Chondrocyte (in vitro differentiated cells): ENCODE data around the gene PTPRG. TPM values are rescaled to one million over a fixed set of nuclear protein-coding genes. Genes with fewer than 3 reads are reported as not detected.

Source experiments
- DNase-seq: peaks from one replicate; pipeline ENCODE4 v3.0.0; 2021; ENCODE audit warnings: mixed read lengths, low spot score
- H3K27ac Mint-ChIP-seq: one replicate; pipeline ENCODE4 v1.8.0; 2021; ENCODE audit warnings: mild to moderate bottlenecking, moderate library complexity, mixed read lengths; ENCODE audit not compliant: unreplicated experiment
- H3K27me3 Mint-ChIP-seq: 2 replicates; pipeline ENCODE4 v1.8.0; 2021; ENCODE audit warnings: low read depth, mixed read lengths
- H3K36me3 Mint-ChIP-seq: 2 replicates; pipeline ENCODE4 v1.8.0; 2021; ENCODE audit warnings: low read depth, mixed read lengths
- H3K4me1 Mint-ChIP-seq: 2 replicates; pipeline ENCODE4 v1.8.0; 2021; ENCODE audit warnings: low read depth, mild to moderate bottlenecking, mixed read lengths
- H3K4me3 Mint-ChIP-seq: one replicate; pipeline ENCODE4 v1.8.0; 2021; ENCODE audit warnings: mild to moderate bottlenecking, moderate library complexity, mixed read lengths; ENCODE audit not compliant: unreplicated experiment
- H3K9me3 Mint-ChIP-seq: 2 replicates; pipeline ENCODE4 v1.8.0; 2021; ENCODE audit warnings: low read depth, mixed read lengths
- CTCF ChIP-seq: fragments of 200-600 bp; sonication (generic); IDR thresholded peaks from 2 replicates; pipeline ENCODE4 v1.5.0; 2021; ENCODE audit warnings: antibody characterized with exemption, mild to moderate bottlenecking, moderate library complexity
- total RNA-seq: library from RNA; stranded (reverse); gene quantifications from 3 replicates; pipeline ENCODE4 v1.2.1, GENCODE V29; 2021

The PTPRG gene
- total RNA-seq, 1 donor from 2014 or later, result 45.5 TPM

GRCh38 chr3:61725851-61726333 lies 164.5 kb downstream of the PTPRG start:
- H3K4me1 Mint-ChIP-seq, result peaks cover 18% of the 10 kb centered on the region
- no peak for DNase-seq
- no peak for TF ChIP-seq CTCF
- no peaks in the 10 kb centered on the region for H3K36me3 Mint-ChIP-seq
- H3K27me3 Mint-ChIP-seq, result no peaks in the 10 kb centered on the region
- H3K4me3 Mint-ChIP-seq, result no peak overlapping the region
- no peaks in the 10 kb centered on the region for H3K9me3 Mint-ChIP-seq
- peak overlapping the region; percentile 49 for H3K27ac Mint-ChIP-seq

GRCh38 chr3:61727435-61727834 lies 166.1 kb downstream of the PTPRG start:
- no peak for TF ChIP-seq CTCF
- H3K4me1 Mint-ChIP-seq, result peaks cover 15% of the 10 kb centered on the region
- no peaks in the 10 kb centered on the region for H3K27me3 Mint-ChIP-seq
- no peak overlapping the region for H3K4me3 Mint-ChIP-seq
- H3K9me3 Mint-ChIP-seq, result no peaks in the 10 kb centered on the region
- DNase-seq, result no peak
- H3K27ac Mint-ChIP-seq, result no peak overlapping the region
- H3K36me3 Mint-ChIP-seq, result no peaks in the 10 kb centered on the region

- DNase-seq, result no peak
- Mint-ChIP-seq H3K9me3 (no peaks in the 10 kb centered on the region), H3K4me1 (peaks cover 13% of the 10 kb centered on the region), H3K27ac (no peak overlapping the region), H3K27me3 (no peaks in the 10 kb centered on the region), H3K36me3 (no peaks in the 10 kb centered on the region), H3K4me3 (no peak overlapping the region)
- no peak for TF ChIP-seq CTCF
These were observed 167.8 kb downstream of the PTPRG start for GRCh38 chr3:61729038-61729634.

- Mint-ChIP-seq H3K4me1 (peaks cover 13% of the 10 kb centered on the region), H3K36me3 (no peaks in the 10 kb centered on the region), H3K27me3 (no peaks in the 10 kb centered on the region), H3K4me3 (no peak overlapping the region), H3K27ac (no peak overlapping the region), H3K9me3 (no peaks in the 10 kb centered on the region)
- TF ChIP-seq CTCF, result no peak
- DNase-seq, result no peak
These were observed 168.7 kb downstream of the PTPRG start for GRCh38 chr3:61730056-61730455.

DNA sequence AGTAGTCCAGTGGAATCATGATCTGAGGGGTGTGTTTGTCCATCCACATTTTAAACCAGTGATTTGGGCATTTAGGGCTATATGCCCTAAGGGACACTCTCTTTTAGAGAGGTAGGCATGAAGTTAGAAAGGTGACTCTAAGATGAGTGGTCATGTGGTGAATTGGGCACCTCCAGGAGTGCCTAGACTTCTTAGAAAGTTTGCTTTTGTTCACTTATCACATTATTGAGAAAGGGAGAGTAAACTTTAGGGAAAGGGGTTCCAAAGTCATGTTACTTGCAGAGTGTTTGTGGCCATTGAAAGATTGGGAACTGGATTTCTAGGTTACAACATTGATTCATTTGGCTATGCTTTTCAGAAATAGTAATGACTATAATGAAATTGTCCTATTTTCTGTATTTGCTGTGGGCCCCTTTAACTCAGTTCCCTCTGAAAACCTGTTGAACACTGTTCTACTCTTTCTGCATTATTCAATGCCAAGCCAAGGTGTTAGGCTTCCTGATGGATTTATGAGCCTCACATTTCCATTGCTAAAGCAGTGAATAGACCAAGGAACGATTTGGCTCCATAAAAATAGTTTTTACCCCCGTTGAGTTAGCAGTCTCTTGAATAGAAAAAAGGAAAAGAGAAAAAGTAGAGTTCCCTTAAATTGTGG lies 169.3 kb downstream of the PTPRG start:
- Mint-ChIP-seq H3K4me1 (peaks cover 9% of the 10 kb centered on the region), H3K9me3 (no peaks in the 10 kb centered on the region), H3K27ac (no peak overlapping the region), H3K36me3 (no peaks in the 10 kb centered on the region), H3K27me3 (no peaks in the 10 kb centered on the region), H3K4me3 (no peak overlapping the region)
- DNase-seq, result no peak
- TF ChIP-seq CTCF, result no peak
